C4-2B (cell line): Measurements from ENCODE around the gene FNDC3A.

ENCODE experiments used
- ZFX ChIP-seq: fragments of 450-650 bp; IDR thresholded peaks from 2 replicates; pipeline ENCODE4 v1.6.1; 2017
- TF ChIP-seq, protein P1 (sequence below): fragments of 450-650 bp; conservative IDR thresholded peaks from 2 replicates; pipeline ENCODE4 v1.5.1; 2017; ENCODE audit warnings: mild to moderate bottlenecking

DNA sequence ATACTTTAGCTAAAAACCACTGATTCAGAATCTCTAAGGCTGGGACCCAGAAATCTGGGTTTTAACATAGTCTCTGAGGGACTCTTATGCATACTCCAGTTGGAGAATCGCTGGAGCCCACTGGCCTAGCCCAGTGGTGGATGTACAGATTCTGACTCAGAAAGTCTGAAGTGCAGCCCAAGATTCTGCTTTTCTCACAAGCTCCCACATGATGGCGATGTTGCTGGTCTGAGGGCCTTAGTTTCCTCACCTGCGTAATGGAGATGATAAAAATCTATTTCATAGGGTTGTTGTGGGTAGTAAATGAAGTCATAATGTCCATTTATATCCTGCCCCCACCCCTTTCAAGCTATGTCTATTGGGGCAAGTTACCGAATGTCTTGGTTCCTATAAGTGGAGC lies 264.3 kb downstream of the FNDC3A start:
- TF ChIP-seq, protein P1, sequence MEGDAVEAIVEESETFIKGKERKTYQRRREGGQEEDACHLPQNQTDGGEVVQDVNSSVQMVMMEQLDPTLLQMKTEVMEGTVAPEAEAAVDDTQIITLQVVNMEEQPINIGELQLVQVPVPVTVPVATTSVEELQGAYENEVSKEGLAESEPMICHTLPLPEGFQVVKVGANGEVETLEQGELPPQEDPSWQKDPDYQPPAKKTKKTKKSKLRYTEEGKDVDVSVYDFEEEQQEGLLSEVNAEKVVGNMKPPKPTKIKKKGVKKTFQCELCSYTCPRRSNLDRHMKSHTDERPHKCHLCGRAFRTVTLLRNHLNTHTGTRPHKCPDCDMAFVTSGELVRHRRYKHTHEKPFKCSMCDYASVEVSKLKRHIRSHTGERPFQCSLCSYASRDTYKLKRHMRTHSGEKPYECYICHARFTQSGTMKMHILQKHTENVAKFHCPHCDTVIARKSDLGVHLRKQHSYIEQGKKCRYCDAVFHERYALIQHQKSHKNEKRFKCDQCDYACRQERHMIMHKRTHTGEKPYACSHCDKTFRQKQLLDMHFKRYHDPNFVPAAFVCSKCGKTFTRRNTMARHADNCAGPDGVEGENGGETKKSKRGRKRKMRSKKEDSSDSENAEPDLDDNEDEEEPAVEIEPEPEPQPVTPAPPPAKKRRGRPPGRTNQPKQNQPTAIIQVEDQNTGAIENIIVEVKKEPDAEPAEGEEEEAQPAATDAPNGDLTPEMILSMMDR = peak; percentile 62
- TF ChIP-seq ZFX = no peak
